ENCODE data around the gene SCN8A.

GRCh38 chr12:51635346-51635745, 44.3 kb downstream of the SCN8A start:
- no peak for TF ChIP-seq EZH2 (IDR thresholded peaks at IDR 0.05; ENCODE audit: borderline replicate concordance)
- no peak for TF ChIP-seq CTCF (IDR thresholded peaks at IDR 0.05; ENCODE audit: poor library complexity)
- TF ChIP-seq EZH2phosphoT487 (IDR thresholded peaks at IDR 0.05; ENCODE audit: low read depth, severe bottlenecking, unreplicated experiment): no peak
